Ovary (tissue), 9 donors: ENCODE measurements around the gene POLR1C. TPM values are rescaled to one million over a fixed set of nuclear protein-coding genes. Genes with fewer than 3 reads are reported as not detected.
A peak's percentile ranks its signal among the peaks of the same experiment; 100 is the strongest.

Experiments
- DNase-seq, 5 donors: peaks; one replicate each; pipeline ENCODE4 v3.0.0-alpha.2; 2019 to 2020
- H3K27ac ChIP-seq, 2 donors: fragments of 200-600 bp; one replicate each; pipeline versions ENCODE4 v1.5.1 to v1.8.0; 2019 to 2022
- H3K27me3 ChIP-seq: fragments of 200-600 bp; one replicate; pipeline ENCODE4 v1.8.0; 2022
- H3K36me3 ChIP-seq: fragments of 200-600 bp; sonication (generic); one replicate; pipeline ENCODE4 v1.5.1; 2019
- H3K4me1 ChIP-seq: one replicate; pipeline ENCODE4 v1.8.1; 2013; ENCODE audit warnings: mild to moderate bottlenecking, moderate library complexity; ENCODE audit not compliant: insufficient read depth
- H3K4me3 ChIP-seq: fragments of 200-600 bp; sonication (generic); one replicate; pipeline ENCODE4 v1.5.1; 2017
- H3K9me3 ChIP-seq, 2 donors: fragments of 200-600 bp in 1 of 2; sonication (generic) in 1 of 2; one replicate each; pipeline versions ENCODE4 v1.5.1 to v1.8.1; 2013 to 2019; ENCODE audit warnings: mild to moderate bottlenecking in 1 of 2, moderate library complexity in 1 of 2
- CTCF ChIP-seq, 3 donors: fragments of 450-650 bp in 2 of 3; fragments of 200-600 bp in 1 of 3; IDR thresholded peaks; one replicate each; pipeline versions ENCODE4 v1.5.1 to v1.8.0; 2016 to 2022; ENCODE audit warnings: antibody characterized with exemption in 3 of 3, mild to moderate bottlenecking in 1 of 3
- EP300 ChIP-seq: sonication (generic); formaldehyde crosslinking; IDR thresholded peaks from one replicate; pipeline ENCODE4 v1.6.1; 2017; ENCODE audit warnings: antibody characterized with exemption
- POLR2A ChIP-seq: fragments of 450-650 bp; IDR thresholded peaks from one replicate; pipeline ENCODE4 v1.6.1; 2017; ENCODE audit warnings: antibody characterized with exemption, mild to moderate bottlenecking, moderate library complexity
- WGBS, 3 donors: extraction: QIAGEN DNeasy Blood & Tissue Kit in 1 of 3; methylation state at CpG; one replicate each; pipeline versions ENCODE4 v1.1.5 to v1.1.7; 2013 to 2017; 5-methylcytosine and 5-hydroxymethylcytosine counted together
- intact Hi-C, 4 donors: fragments of 100-400 bp; cut with DNase I; formaldehyde crosslinking; loops; one replicate each; pipeline versions ENCODE4 v1.11.0 to v1.15.1; 2022 to 2023
- polyA plus RNA-seq, 2 donors: library from polyadenylated mRNA; stranded (reverse); fragments of 200-250 nt in 1 of 2; fragments of 350-450 nt in 1 of 2; fragmentation: Illumina TruSeq in 1 of 2; extraction: RNeasy Lipid Tissue Mini Kit (QIAGEN cat#74804) in 1 of 2; gene quantifications; one replicate each; pipeline ENCODE4 v1.2.3, GENCODE V29; 2013 to 2014
- total RNA-seq, 7 donors: library from RNA; depleted of rRNA in 2 of 7; stranded (reverse); fragments of >200 nt in 2 of 7; fragmentation: NEBNext Ultra II Directional in 3 of 7; extraction: Animal tissue kit (Norgen Biotek cat#: 25700) in 3 of 7; gene quantifications; one replicate each; pipeline versions ENCODE4 v1.1.0 to v1.2.4, GENCODE V29; 2016 to 2023
- donor health status: DM: no; HTN: no; CAD: no; lungs with moderate emphysema.
- donor health status: DM: no; HTN: no; CAD: no.
- donor health status: Bipolar disorder and iron deficiency.
- donor health status: DM: yes; HTN: yes; CAD: no.
- donor health status: DM: no; HTN: no; CAD: no.
- donor health status: DM: yes; HTN: yes; CAD: no.

Gene POLR1C
- total and polyA plus RNA-seq, 9 donors, result 18.1 to 48.6 (median 32.0) TPM

GRCh38 chr6:43494321-43494720, 22.6 kb upstream of the POLR1C start:
- WGBS, 3 donors, result 90 to 95% (median 93%) methylated on average over 6 of the region's 6 CpGs
- Histone ChIP-seq H3K4me1 (peaks cover 22% of the 10 kb centered on the region), H3K4me3 (no peak overlapping the region), H3K27ac (no peak overlapping the region), H3K27me3 (no peaks in the 10 kb centered on the region), H3K9me3 (no peaks in the 10 kb centered on the region), H3K36me3 (no peaks in the 10 kb centered on the region)
- TF ChIP-seq EP300, result no peak
- no peak for TF ChIP-seq CTCF (IDR thresholded peaks at IDR 0.05)
- no peak for TF ChIP-seq POLR2A
- intact Hi-C loops, result loop anchor here in 1 of 4 donors (10.0 kb wide), 1 partner anchor 230 kb away; no protein-coding TSS in a partner anchor
- DNase-seq, result no peak

GRCh38 chr6:43494766-43495165, 22.1 kb upstream of the POLR1C start:
- intact Hi-C loops, result loop anchor here in 1 of 4 donors (10.0 kb wide), 1 partner anchor 230 kb away; no protein-coding TSS in a partner anchor
- no peak for DNase-seq
- TF ChIP-seq EP300 (no peak), POLR2A (no peak), CTCF (IDR thresholded peaks at IDR 0.05) (no peak)
- 96 to 98% (median 97%) methylated on average over 4 of the region's 4 CpGs for WGBS, 3 donors
- H3K36me3 ChIP-seq, result no peaks in the 10 kb centered on the region
- no peaks in the 10 kb centered on the region for H3K27me3 ChIP-seq
- H3K27ac ChIP-seq, result no peak overlapping the region
- H3K4me3 ChIP-seq, result no peak overlapping the region
- H3K9me3 ChIP-seq, result no peaks in the 10 kb centered on the region
- peaks cover 18% of the 10 kb centered on the region for H3K4me1 ChIP-seq

- DNase-seq, result no peak
- intact Hi-C loops, result loop anchor here in 1 of 4 donors (10.0 kb wide), 1 partner anchor 231 kb away; no protein-coding TSS in a partner anchor
- no peaks in the 10 kb centered on the region for H3K27me3 ChIP-seq
- no peak overlapping the region for H3K27ac ChIP-seq
- no peak for TF ChIP-seq EP300
- no peak for TF ChIP-seq CTCF (IDR thresholded peaks at IDR 0.05)
- no peak for TF ChIP-seq POLR2A
- peaks cover 18% of the 10 kb centered on the region for H3K4me1 ChIP-seq
- no peaks in the 10 kb centered on the region for H3K9me3 ChIP-seq
- WGBS, 3 donors, result 68 to 79% (median 69%) methylated on average over 4 of the region's 4 CpGs
- H3K4me3 ChIP-seq, result no peak overlapping the region
- H3K36me3 ChIP-seq, result no peaks in the 10 kb centered on the region
Observed at GRCh38 chr6:43495409-43495941, 21.4 kb upstream of the POLR1C start.

GRCh38 chr6:43496370-43497128, 20.3 kb upstream of the POLR1C start:
- no peak for DNase-seq
- intact Hi-C loops, result loop anchor here in 1 of 4 donors (10.0 kb wide), 1 partner anchor 232 kb away; no protein-coding TSS in a partner anchor
- Histone ChIP-seq H3K27me3 (no peaks in the 10 kb centered on the region), H3K27ac (no peak overlapping the region), H3K9me3 (no peaks in the 10 kb centered on the region), H3K4me3 (no peak overlapping the region), H3K4me1 (peaks cover 18% of the 10 kb centered on the region), H3K36me3 (no peaks in the 10 kb centered on the region)
- WGBS, 3 donors, result 21 to 36% (median 23%) methylated on average over 17 to 18 of the region's 18 CpGs
- TF ChIP-seq POLR2A (no peak), CTCF (IDR thresholded peaks at IDR 0.05) (peak in 2 of 3 donors; percentile 38 to 46), EP300 (no peak)
